ENCODE measurements around the gene TOP2B.

- TF ChIP-seq EZH2 (IDR thresholded peaks at IDR 0.05; ENCODE audit: insufficient read depth, poor library complexity, severe bottlenecking) (no peak), EZH2phosphoT487 (IDR thresholded peaks at IDR 0.05; ENCODE audit: insufficient read depth, low read depth) (no peak)
These were observed 18.7 kb upstream of the TOP2B start for GRCh38 chr3:25683410-25683809.

Data from GM23248 (cell line).